Fibroblast of the aortic adventitia (primary cell): ENCODE measurements around the gene ROCK2. TPM values are rescaled to one million over a fixed set of nuclear protein-coding genes. Genes with fewer than 3 reads are reported as not detected.
"Not testable (repeated sequence)": the region's sequence is repeated elsewhere in the genome, so short reads cannot be mapped to it uniquely, and the experiment has no call there.

Source experiments
- DNase-seq: peaks from one replicate; pipeline ENCODE4 v3.0.0-alpha.2; 2010; ENCODE audit warnings: low read depth
- H3K4me3 ChIP-seq: 2 replicates; pipeline ENCODE4 v1.5.1; 2011; ENCODE audit warnings: low read depth, mild to moderate bottlenecking, control low read depth, low read length, moderate library complexity
- CTCF ChIP-seq: IDR thresholded peaks from 2 replicates; pipeline ENCODE4 v1.5.1; 2011; ENCODE audit warnings: mild to moderate bottlenecking, low read length, control low read depth, inconsistent platforms; ENCODE audit not compliant: insufficient read depth
- total RNA-seq: library from RNA; depleted of rRNA; stranded (reverse); fragments of >200 nt; gene quantifications from 2 replicates; pipeline ENCODE4 v1.2.3, GENCODE V29; 2012; ENCODE audit warnings: low replicate concordance

Gene ROCK2
- total RNA-seq, 1 donor, result 65.3 TPM

GRCh38 chr2:11336189-11336588 is 8.2 kb downstream of the ROCK2 start:
- no peak overlapping the region for H3K4me3 ChIP-seq

GRCh38 chr2:11333427-11334183 is 10.8 kb downstream of the ROCK2 start:
- TF ChIP-seq CTCF, result no peak
- H3K4me3 ChIP-seq, result no peak overlapping the region
- no peak for DNase-seq

More at GRCh38 chr2:11336189-11336588, 8.2 kb downstream of the ROCK2 start:
- DNase-seq, result no peak
- no peak for TF ChIP-seq CTCF

- no peak for TF ChIP-seq CTCF
- no peak for DNase-seq
- H3K4me3 ChIP-seq, result no peak overlapping the region
Measured at GRCh38 chr2:11332596-11332995, 11.8 kb downstream of the ROCK2 start.

DNA sequence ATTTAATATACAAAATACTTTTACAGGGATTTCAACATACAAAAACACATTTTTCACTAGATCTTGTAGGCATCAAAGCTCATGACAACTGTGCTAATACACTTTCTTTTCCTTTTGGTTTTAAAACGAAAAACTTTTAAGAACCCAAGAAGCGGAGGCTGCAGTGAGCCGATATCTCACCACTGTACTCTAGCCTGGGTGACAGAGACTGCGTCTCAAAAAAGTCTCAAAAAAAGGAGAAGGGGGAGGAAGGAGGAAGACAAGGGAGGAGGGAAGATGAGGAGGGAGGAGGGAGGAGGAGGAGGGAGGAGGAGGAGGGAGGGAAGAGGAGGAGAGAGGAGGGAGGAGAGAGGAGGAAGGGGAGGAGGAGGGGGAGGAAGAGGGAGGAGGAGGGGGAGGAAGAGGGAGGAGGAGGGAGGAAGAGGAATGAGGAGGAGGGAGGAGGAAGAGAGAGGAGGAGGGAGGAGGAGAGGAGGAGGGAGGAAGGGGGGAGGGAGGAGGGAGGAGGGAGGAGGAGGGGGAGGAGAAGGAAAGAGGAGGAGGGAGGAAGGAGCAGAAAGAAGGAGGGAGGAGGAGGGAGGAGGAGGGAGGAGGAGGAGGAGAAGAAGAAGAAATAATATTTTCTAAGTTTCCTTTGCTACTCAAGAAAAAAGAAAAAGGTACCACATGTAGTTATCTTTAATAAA is 13.8 kb downstream of the ROCK2 start:
- H3K4me3 ChIP-seq, result peak overlapping the region; percentile 38
- DNase-seq, result peak; percentile 39
- TF ChIP-seq CTCF, result no peak

- peak; percentile 39 for DNase-seq
- no peak for TF ChIP-seq CTCF
- H3K4me3 ChIP-seq, result no peak overlapping the region
Measured at GRCh38 chr2:11329776-11330175, 14.7 kb downstream of the ROCK2 start.

GRCh38 chr2:11328522-11328921 is 15.9 kb downstream of the ROCK2 start:
- DNase-seq, H3K4me3 ChIP-seq: not testable (repeated sequence)

- no peak overlapping the region for H3K4me3 ChIP-seq
- no peak for DNase-seq
- no peak for TF ChIP-seq CTCF
Measured at GRCh38 chr2:11327871-11328270, 16.6 kb downstream of the ROCK2 start.
